ENCODE data around the gene G6PD. TPM values are rescaled to one million over a fixed set of nuclear protein-coding genes. Genes with fewer than 3 reads are reported as not detected.

G6PD gene
- total and polyA plus RNA-seq, 10 of the 15 experiments (the other 5 are each of a cell fraction or from before 2014, with no cell fraction given), result 1.6 to 62.5 (median 28.4) TPM

GRCh38 chrX:154490414-154491083 is 56.1 kb downstream of the G6PD start, which contains the start of gene SLC10A3 (continued):
- TF ChIP-seq ZNF687 (IDR thresholded peaks at IDR 0.05) (peak; percentile 42; the same call in 1 of the 2 replicates), REST (IDR thresholded peaks at IDR 0.05; ENCODE audit: low read depth, low read length) (no peak), POLR2AphosphoS2 (IDR thresholded peaks at IDR 0.05; ENCODE audit: low read depth, low read length) (0 out of 2 replicates have a peak, but pooled peaks have one; percentile 23), CBFB (IDR thresholded peaks at IDR 0.05; ENCODE audit: low read depth) (no peak), RAD21 (IDR thresholded peaks at IDR 0.05; ENCODE audit: insufficient read depth, low read depth, low read length) (no peak), RELA (IDR thresholded peaks at IDR 0.05; ENCODE audit: borderline replicate concordance, partially characterized antibody) (no peak), GATAD2B (conservative IDR thresholded peaks at IDR 0.05; ENCODE audit: low read depth) (0 out of 2 replicates have a peak, but pooled peaks have one; percentile 19), ATF3 (IDR thresholded peaks at IDR 0.05; ENCODE audit: borderline replicate concordance, extremely low read depth, low read depth, low read length) (no peak), YBX1 (IDR thresholded peaks at IDR 0.05) (no peak), POLR2A (IDR thresholded peaks at IDR 0.05; ENCODE audit: low read depth, low read length) (peak; percentile 92), SREBF1 (IDR thresholded peaks at IDR 0.05; ENCODE audit: low read length) (no peak), TAF1 (IDR thresholded peaks at IDR 0.05; ENCODE audit: borderline replicate concordance, low read depth, low read length) (peak; percentile 87), ATF2 (IDR thresholded peaks at IDR 0.05; ENCODE audit: low read length) (no peak), PBX3 (IDR thresholded peaks at IDR 0.05; ENCODE audit: insufficient replicate concordance, low read depth, low read length) (peak; percentile 9), CTCF (IDR thresholded peaks at IDR 0.05 in 2 of 3, conservative IDR thresholded peaks at IDR 0.05 in 1 of 3; ENCODE audit: control insufficient read depth in 2 of 3, extremely low read depth in 1 of 3, insufficient read depth in 1 of 3, low read depth in 3 of 3, low read length in 3 of 3) (peak in 1 of 3 experiments; percentile 19; a peak in 1 of 6 replicates)
